HG02870 (cell line): ENCODE data around the gene HOXB5.

Experiments
- ATAC-seq: cut with Tn5 transposase; IDR thresholded peaks from one replicate; pipeline ENCODE4 v1.9.1; 2021; ENCODE audit warnings: mild to moderate bottlenecking, moderate library complexity; ENCODE audit not compliant: unreplicated experiment

HOXB5 gene

DNA sequence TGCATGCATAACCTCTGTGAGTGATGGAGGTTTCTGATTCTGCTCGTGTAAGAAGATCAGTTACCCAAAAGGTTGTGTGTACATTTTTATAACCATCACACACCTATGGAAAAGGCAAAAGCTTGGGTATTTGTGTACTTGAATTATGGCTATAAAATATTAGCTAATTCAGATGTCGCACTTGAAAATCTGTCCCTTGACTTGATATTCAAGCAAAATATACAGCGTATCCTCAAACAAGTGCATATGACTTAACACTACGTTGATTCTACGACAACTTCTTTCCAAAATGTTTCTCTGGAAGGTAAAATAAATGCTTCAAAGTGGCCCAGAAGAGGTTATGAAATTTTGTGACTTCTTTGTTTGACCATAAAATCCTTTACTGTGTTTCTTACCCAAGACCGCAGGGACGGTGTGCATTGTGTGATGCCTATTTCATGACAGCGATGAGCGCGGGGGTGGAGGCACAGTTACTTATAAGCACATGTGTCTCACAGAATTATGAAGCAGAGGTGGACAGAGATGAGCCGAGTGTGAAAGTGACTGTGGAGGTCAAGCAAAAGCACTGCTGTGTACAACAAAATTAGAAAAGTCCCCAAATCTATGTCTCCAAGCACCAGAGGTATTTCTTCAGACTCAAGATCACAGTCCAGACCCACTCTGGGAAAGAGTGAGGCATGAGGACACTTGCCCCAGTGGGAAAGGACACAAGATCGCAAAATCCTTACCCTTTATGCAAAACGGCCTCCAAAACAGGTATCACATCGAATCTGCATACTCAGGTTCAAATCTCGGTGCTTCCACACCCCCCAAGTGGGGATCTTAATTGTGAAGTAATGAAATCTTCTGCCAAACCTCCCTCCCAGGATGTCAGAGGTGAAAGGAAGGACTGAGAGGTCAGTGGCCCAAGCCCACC lies 36.7 kb upstream of the HOXB5 start:
- ATAC-seq, result no peak

- ATAC-seq, result no peak
Observed at GRCh38 chr17:48629411-48629759, 35.8 kb upstream of the HOXB5 start.

DNA sequence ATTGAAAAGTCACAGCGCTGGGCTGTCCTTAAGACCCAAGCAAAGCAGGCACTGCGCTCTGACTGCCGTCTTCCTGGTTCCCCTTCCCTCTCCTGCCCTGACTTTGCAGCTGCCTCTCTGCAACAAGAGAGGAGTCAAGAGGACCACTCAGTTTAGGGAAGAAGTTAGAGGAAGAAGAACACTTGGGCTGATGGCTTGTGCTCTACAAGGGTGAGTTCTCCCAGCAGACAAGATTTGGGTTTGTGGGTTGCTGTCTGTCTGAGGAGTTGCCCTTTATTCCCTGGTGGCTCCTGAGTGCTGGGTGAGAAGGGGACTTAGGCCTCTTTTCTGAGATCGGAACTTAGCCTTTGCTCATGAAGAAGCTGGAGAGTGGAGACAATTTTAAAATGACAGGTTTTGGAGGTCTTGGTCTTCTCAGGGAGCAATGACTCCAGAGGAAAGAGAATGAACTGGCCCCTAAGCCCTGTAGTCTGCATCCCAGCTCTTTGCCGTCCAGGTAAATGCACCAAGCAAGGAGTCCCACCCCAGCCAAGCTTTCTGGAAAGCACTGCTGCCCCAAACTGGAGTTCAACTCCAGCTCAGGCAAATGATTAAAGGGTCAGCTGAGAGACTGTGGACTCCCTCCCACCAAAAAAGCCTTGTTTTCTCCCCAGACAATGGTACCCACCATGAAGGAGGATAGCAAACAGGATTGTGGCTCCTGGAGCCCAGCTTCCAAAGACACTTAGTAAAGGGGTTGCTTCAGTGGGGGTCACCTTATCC lies 35.3 kb upstream of the HOXB5 start:
- no peak for ATAC-seq

DNA sequence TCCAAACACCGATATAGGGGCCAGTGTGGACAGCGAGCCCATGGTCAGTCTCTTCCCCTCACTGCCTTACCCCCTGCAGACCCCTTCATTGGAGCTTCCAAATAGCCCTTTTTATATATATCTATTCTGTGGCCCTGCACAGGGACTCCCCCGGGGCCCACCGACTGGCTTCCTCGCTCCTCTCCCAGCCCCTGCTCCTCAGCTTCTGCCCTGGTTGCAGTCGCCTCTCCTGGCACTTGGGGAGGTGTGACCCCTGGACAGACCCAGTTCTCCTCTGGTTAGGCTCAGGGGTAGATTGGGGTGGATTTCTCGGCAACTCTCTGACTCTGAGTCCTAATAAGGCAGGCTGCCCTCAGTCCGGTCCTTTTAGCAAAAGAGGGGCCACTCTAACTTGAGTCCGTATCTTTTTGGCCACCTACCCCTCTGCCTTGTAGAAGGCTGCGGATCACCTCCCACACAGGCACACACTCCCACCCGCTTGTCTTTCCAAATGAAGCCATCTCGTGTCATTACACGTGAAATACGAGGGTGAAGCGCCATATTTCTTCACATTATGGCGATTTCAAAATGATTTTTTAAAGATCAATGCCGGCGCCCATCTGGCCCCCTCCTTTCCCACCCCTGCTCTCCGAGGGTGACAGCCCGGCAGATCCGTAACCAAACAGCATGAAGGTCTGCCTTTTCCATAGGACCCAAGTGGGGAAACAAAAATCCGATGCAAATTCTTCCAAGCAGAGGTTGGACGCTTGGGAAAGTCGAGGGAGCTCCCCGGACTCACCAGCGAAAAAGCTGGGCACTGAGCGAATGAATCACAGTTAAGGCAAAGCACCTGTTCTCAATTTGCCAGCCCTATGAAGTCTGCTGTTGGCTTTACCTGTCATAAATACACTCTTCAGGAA lies 34.3 kb upstream of the HOXB5 start:
- no peak for ATAC-seq

DNA sequence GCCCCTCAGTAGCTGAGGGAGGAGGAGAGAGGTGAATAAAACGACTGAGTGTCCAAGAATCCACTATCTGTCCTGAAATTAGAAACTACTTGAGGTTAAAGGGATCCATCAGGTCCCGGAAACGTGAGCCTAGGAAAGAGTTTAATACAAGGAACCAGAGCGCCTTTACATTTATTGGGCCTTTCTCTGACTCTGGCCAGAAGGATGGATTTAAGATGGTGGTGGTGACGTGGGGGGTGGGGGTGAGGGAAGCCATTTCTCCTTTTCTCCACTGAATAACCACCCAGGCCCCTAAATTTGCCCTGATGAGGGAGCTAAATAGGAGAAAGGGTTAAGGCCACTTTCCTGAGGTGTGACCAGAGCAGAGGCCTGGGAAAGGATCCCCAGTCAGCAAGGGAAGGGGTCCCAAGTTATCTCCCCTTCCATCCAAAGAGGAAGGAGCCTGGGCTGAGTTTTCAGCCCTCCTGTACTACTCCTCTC lies 33.6 kb upstream of the HOXB5 start:
- no peak for ATAC-seq

- no peak for ATAC-seq
Observed at GRCh38 chr17:48626245-48627117, 32.9 kb upstream of the HOXB5 start, which contains the start of gene HOXB9. HOXB9 (minus strand) TSS chr17:48626358; CDS start chr17:48626269, 89 bp downstream.

- no peak for ATAC-seq
Observed at GRCh38 chr17:48625495-48626244, 32.1 kb upstream of the HOXB5 start.

DNA sequence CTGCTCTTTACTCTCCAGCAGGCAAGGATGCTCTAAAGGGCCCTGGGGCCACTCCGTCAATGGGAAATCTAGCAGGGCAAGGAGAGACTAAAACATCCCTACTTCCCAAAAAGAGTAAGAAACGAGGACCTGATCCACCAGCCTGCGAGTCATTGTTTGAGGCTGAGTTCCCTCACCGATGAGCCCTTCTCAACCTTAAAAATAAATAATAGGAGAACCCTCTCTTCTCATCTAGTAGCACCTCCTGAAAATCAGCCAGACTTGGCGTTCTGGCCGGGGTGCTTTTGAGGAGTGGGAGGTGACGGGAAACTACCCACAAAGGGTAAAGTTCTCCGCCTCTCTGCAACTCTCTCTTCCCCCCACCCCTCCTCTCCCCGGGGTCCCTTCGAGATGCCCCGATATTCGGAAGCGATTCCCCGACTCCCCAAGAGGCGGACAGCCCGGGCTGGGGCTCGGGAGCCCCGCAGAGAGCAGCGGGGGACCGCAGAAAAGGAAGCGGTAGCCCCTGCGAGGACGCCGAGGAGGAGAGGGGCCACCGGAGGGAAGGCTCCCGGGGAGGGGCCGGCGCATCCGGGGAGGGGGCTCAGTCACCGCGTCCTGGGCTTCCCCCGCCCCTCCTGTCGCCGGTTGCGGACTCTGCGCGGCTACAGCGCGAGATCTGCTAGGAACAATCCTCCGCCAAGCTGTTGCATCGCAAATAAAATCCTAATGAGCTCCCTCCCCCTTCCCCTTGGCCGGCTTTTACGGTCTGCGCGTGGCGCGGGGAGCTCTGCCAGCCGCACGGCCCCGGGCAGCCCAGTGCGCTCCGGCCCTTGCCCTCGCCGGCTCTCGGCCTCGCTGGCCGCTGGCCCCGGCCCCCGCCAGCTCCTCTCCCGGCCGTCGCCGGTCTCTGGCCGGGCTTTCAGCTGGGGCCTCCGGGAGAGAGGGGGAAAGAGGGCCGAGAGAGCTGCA lies 31.2 kb upstream of the HOXB5 start:
- no peak for ATAC-seq

DNA sequence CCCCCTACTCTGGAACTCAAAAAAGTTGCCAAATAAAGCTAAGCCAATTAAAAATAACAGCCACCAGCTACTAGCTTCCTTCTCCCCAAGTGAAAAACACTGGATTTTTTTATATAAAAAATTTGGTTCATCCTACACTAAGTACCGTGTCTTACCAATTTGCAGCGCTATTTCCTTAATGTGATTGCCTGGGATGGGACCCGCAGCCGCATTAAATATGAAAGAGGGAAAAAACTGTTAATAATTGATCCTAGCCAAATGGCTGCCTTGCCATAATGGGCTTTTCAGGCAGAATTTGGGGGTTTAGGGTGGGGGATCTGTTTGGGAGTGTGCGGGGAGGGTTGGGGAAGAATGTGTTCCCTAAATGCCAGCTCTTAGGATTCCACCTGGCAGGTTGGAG lies 30.5 kb upstream of the HOXB5 start:
- no peak for ATAC-seq

- no peak for ATAC-seq
Observed at GRCh38 chr17:48623583-48623982, 30.0 kb upstream of the HOXB5 start.

DNA sequence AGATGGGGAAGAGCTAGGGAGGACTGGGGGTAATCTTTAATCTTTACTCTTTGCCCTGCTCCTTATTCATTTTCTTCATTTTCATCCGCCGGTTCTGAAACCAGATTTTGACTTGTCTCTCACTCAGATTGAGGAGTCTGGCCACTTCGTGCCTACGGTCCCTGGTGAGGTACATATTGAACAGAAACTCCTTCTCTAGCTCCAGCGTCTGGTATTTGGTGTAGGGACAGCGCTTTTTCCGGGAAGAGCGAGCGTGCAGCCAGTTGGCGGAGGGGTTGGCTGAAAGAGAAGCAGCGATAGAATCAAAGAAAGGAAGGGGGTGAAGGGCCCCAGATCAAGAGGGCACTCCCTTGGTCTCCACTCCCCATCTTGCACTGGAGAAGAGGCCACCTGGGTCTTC lies 29.3 kb upstream of the HOXB5 start:
- ATAC-seq, result no peak

DNA sequence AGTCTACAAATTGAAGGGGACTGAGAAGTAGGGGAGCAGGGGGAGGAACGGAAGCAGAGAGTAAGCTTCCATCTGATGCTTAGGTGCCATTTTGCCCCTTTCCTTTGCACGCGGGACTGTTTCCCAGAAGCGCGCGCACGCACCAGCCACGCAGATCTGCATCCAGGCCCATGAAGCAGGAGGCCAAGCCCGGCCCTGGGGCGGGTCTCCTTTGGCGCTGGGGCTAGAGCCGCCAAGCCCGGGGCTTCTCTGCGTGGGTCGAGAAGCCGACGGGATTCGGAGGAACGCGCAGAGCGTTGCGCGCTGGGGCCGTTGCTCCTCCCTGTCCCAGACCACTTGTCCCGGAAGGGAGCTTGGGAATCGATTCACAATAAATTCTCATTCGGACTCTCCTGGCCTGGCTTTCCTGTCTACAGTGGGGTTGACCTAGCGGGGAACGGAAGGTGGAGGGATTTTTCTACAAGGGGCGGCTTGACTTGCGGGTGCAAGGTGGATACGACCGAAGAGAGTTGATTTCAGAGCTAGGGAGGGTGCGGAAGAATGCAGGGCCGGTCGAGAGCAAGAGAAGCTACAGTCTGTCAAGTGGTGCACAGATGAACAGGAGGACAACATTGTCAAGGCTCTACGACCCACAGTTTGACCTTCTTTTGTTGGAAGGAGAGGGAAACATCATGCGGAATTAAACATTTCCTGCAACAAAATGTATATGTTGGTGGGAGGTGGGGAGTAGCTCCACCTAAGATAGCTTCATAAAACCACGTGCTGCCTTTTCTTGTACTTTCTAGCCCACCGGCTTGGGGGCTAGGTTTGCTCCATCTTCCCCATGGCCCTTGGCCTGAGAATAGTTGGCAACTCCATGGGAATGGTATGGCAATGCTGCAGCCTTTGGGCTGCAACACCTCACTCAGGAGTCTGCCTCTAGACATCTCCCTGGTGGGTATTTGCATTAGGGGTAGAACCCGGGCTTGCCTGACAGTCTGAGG lies 28.1 kb upstream of the HOXB5 start:
- ATAC-seq, result no peak

- ATAC-seq, result no peak
Observed at GRCh38 chr17:48620461-48621139, 27.0 kb upstream of the HOXB5 start.

DNA sequence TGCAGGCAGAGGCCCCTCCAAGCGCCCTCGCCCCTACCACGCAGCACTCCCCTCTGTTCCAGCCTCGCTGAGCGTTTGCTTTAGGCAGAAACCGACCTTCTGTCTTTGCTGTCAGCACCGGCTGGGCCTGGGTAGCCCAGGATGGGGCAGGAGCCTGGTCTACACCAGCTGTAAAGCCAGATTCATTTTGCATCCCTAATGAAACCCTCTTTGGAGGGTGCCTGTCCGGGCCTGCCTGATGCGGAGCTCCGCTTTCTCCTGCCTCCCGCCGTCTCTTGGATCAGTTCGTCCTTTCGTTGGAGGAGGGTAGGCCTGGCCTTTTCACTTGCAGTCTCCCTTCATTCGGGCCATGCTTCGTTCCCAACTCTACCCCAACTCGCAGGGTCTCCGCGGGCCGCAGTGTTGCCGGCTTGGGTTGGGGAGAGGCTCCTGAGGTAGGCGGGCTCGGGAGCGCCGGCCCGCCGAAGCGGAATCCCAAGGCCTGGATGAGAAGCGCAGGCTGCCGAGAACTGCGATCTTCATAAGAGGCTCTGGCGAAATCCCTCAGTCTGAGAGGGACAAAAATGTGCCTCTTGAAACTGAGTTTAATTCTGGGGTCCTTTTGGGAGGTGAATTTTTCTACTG lies 26.4 kb upstream of the HOXB5 start:
- no peak for ATAC-seq

DNA sequence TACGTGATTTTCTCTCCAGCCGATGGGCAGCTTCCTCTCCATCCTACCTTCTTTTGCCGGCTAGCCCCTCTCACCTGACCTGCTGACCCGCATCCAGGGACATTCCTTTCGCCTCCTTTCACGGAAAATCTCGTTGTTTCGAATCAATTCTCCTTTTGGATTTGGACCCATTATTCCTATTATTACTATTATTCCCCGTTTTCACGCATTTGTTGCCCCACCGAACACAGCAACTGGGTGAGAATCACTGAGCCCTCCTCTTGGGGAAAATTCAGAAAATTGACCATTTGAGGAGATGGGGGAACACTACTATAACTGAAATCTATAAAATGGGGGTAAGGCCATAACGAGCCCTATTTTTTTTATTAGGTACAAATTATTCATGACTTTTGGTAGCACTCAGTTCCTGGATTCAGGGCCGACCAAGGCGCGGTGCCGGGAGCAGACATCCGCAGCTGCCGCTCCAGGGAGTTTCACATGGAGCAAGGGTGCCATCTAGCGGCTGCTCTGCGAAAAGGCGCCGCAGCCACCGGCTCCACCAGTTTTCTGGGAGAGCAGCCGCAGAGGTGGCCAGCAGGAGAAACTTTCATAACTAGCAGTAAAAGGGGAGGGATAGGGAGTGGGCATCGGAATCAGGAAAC lies 24.8 kb upstream of the HOXB5 start:
- ATAC-seq, result no peak
